Mammary epithelial cell (primary cell): ENCODE data around the gene MYF5.

ENCODE experiments used
- EZH2 ChIP-seq: IDR thresholded peaks from 2 replicates; pipeline ENCODE4 v1.6.1; 2012; ENCODE audit warnings: low read length, inconsistent platforms, borderline replicate concordance
- TF ChIP-seq, protein P1 (sequence below), 2 donors: IDR thresholded peaks in 1 of 2; conservative IDR thresholded peaks in 1 of 2; 2 replicates each; pipeline ENCODE4 v1.5.1; 2011 to 2012; ENCODE audit warnings: inconsistent platforms in 2 of 2, low read length in 2 of 2, mild to moderate bottlenecking in 2 of 2, control low read depth in 1 of 2, low read depth in 1 of 2; ENCODE audit not compliant: insufficient read depth in 1 of 2; ENCODE audit errors: extremely low read depth in 1 of 2

- TF ChIP-seq, protein P1, sequence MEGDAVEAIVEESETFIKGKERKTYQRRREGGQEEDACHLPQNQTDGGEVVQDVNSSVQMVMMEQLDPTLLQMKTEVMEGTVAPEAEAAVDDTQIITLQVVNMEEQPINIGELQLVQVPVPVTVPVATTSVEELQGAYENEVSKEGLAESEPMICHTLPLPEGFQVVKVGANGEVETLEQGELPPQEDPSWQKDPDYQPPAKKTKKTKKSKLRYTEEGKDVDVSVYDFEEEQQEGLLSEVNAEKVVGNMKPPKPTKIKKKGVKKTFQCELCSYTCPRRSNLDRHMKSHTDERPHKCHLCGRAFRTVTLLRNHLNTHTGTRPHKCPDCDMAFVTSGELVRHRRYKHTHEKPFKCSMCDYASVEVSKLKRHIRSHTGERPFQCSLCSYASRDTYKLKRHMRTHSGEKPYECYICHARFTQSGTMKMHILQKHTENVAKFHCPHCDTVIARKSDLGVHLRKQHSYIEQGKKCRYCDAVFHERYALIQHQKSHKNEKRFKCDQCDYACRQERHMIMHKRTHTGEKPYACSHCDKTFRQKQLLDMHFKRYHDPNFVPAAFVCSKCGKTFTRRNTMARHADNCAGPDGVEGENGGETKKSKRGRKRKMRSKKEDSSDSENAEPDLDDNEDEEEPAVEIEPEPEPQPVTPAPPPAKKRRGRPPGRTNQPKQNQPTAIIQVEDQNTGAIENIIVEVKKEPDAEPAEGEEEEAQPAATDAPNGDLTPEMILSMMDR (conservative IDR thresholded peaks at IDR 0.05 in 1 of 2, IDR thresholded peaks at IDR 0.05 in 1 of 2; ENCODE audit: extremely low read depth in 1 of 2, insufficient read depth in 1 of 2, low read depth in 1 of 2, low read length in 2 of 2): no peak
- TF ChIP-seq EZH2: no peak
These were observed 7.8 kb upstream of the MYF5 start for GRCh38 chr12:80708975-80709328.
